HepG2 (cell line): ENCODE results near the gene SSX4B.

Experiments used
- GTF3A ChIP-seq: sonication (generic); formaldehyde crosslinking; conservative IDR thresholded peaks from 2 replicates; pipeline ENCODE4 v1.4.0; 2020; ENCODE audit warnings: mild to moderate bottlenecking, missing genetic modification reagents
- MTA1 ChIP-seq: sonication (generic); formaldehyde crosslinking; IDR thresholded peaks from 2 replicates; pipeline ENCODE4 v1.4.0; 2020; ENCODE audit warnings: missing genetic modification reagents, mild to moderate bottlenecking, borderline replicate concordance
- MXI1 ChIP-seq: IDR thresholded peaks from 3 replicates; pipeline ENCODE4 v1.6.1; 2012; ENCODE audit warnings: low read depth, low read length, inconsistent platforms, borderline replicate concordance
- RAD21 ChIP-seq: fragments of 450-650 bp; formaldehyde crosslinking; IDR thresholded peaks from 2 replicates; pipeline ENCODE4 v1.5.0; 2020; ENCODE audit warnings: mild to moderate bottlenecking
- RBM22 ChIP-seq: fragments of 200-400 bp; formaldehyde crosslinking; optimal IDR thresholded peaks from 2 replicates; pipeline ENCODE3; 2017; ENCODE audit warnings: mild to moderate bottlenecking, low read length, moderate library complexity
- SYNCRIP ChIP-seq: fragments of 200-400 bp; formaldehyde crosslinking; IDR thresholded peaks from 2 replicates; pipeline ENCODE4 v1.6.1; 2018; ENCODE audit warnings: mild to moderate bottlenecking, low read depth, low read length; ENCODE audit not compliant: insufficient read depth
- TARDBP ChIP-seq: sonication (generic); formaldehyde crosslinking; IDR thresholded peaks from 2 replicates; pipeline ENCODE4 v1.8.0; 2022; ENCODE audit warnings: mild to moderate bottlenecking, missing genetic modification reagents
- ZC3H4 ChIP-seq: sonication (generic); formaldehyde crosslinking; IDR thresholded peaks from 2 replicates; pipeline ENCODE4 v1.4.0; 2020; ENCODE audit warnings: missing genetic modification reagents, borderline replicate concordance
- ZNF253 ChIP-seq: sonication (generic); formaldehyde crosslinking; IDR thresholded peaks from 2 replicates; pipeline ENCODE4 v1.8.0; 2022; ENCODE audit warnings: mild to moderate bottlenecking, missing genetic modification reagents, borderline replicate concordance
- ZNF274 ChIP-seq: sonication (generic); formaldehyde crosslinking; IDR thresholded peaks from 2 replicates; pipeline ENCODE4 v1.5.1; 2020; ENCODE audit warnings: mild to moderate bottlenecking, missing genetic modification reagents

DNA sequence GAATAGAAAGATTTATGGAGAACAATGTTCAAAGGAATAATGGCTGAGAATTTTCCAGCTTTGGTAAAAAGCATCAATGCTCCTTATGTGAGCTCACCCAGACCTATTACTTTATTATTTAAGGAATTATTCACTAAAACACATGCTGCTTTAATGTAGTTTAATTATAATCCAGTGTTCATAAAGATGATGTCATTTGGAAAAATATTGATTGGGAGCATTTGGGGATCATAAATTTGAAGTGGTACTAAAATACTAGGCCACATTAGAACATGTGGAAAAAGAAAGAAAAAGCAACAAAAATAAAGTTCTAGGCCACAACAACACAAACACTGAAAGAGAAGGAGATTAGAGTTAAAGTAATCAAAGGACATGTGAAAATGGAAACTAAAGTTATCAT lies 38.3 kb upstream of the SSX4B start:
- TF ChIP-seq MTA1 (CRISPR knock-in tag) (no peak), RAD21 (CRISPR knock-in tag) (no peak), ZNF253 (CRISPR knock-in tag) (no peak), RBM22 (no peak), SYNCRIP (no peak), GTF3A (CRISPR knock-in tag) (no peak), ZC3H4 (no peak), ZNF274 (CRISPR knock-in tag) (no peak), TARDBP (CRISPR knock-in tag) (no peak), MXI1 (no peak)
